Gastrocnemius medialis (tissue), 4 donors: Measurements from ENCODE around the gene HYAL1. TPM values are rescaled to one million over a fixed set of nuclear protein-coding genes. Genes with fewer than 3 reads are reported as not detected.

ENCODE experiments used
- ATAC-seq, 2 donors: fragments of 150-250 bp; one replicate each; pipeline ENCODE4 v1.9.1; 2016
- DNase-seq, 2 donors: peaks; one replicate each; pipeline ENCODE4 v3.0.0-alpha.2; 2019
- H3K27ac ChIP-seq, 4 donors: fragments of 200-600 bp; sonication (generic); 1 replicate in 1 of 4; 2 replicates in 3 of 4; pipeline ENCODE4 v1.5.1; 2016 to 2018; ENCODE audit warnings: mild to moderate bottlenecking in 2 of 4, moderate library complexity in 1 of 4
- H3K27me3 ChIP-seq, 3 donors: fragments of 200-600 bp; sonication (generic) in 2 of 3; 1 replicate in 1 of 3; 2 replicates in 2 of 3; pipeline versions ENCODE4 v1.5.1 to v1.6.0; 2016 to 2019; ENCODE audit warnings: mild to moderate bottlenecking in 1 of 3, moderate library complexity in 1 of 3
- H3K36me3 ChIP-seq, 2 donors: fragments of 200-600 bp; sonication (generic) in 1 of 2; one replicate each; pipeline ENCODE4 v1.5.1; 2017 to 2018
- H3K4me1 ChIP-seq, 2 donors: fragments of 200-600 bp; sonication (generic) in 1 of 2; one replicate each; pipeline ENCODE4 v1.5.1; 2016 to 2017; ENCODE audit warnings: mild to moderate bottlenecking in 2 of 2
- H3K4me3 ChIP-seq, 4 donors: fragments of 200-600 bp; sonication (generic) in 3 of 4; 1 replicate in 1 of 4; 2 replicates in 3 of 4; pipeline ENCODE4 v1.5.1; 2016 to 2019; ENCODE audit warnings: mild to moderate bottlenecking in 2 of 4
- H3K9me3 ChIP-seq, 3 donors: fragments of 200-600 bp; sonication (generic) in 2 of 3; 1 replicate in 1 of 3; 2 replicates in 2 of 3; pipeline ENCODE4 v1.5.1; 2016 to 2019
- CTCF ChIP-seq, 5 experiments: fragments of 450-650 bp in 3 of 5; fragments of 200-600 bp in 2 of 5; sonication (generic) in 2 of 5; IDR thresholded peaks in 4 of 5; conservative IDR thresholded peaks in 1 of 5; 1 replicate in 4 of 5; 2 replicates in 1 of 5; pipeline ENCODE4 v1.5.1; 2016 to 2019; ENCODE audit warnings: antibody characterized with exemption in 5 of 5, mild to moderate bottlenecking in 3 of 5, moderate library complexity in 3 of 5
- POLR2A ChIP-seq, 2 donors: fragments of 450-650 bp; IDR thresholded peaks; one replicate each; pipeline ENCODE4 v1.6.1; 2017; ENCODE audit warnings: antibody characterized with exemption in 2 of 2, mild to moderate bottlenecking in 2 of 2, moderate library complexity in 2 of 2
- in situ Hi-C, 4 donors: fragments of 200-750 bp; cut with MboI; loops; one replicate each; pipeline versions ENCODE4 v1.15.0 to v1.8.0; 2017; ENCODE audit warnings: low sequenced_read_pairs in 4 of 4
- intact Hi-C: fragments of 100-400 bp; cut with DNase I; formaldehyde crosslinking; loops from one replicate; pipeline ENCODE4 v1.15.1; 2023; ENCODE audit warnings: low total_unique reads
- total RNA-seq, 4 donors: library from RNA; depleted of rRNA; stranded (reverse); fragments of >200 nt; gene quantifications; one replicate each; pipeline versions ENCODE4 v1.1.0 to v1.2.3, GENCODE V29; 2016

Gene HYAL1
- total RNA-seq, 4 donors from 2014 or later, result 3.6 to 14.6 (median 9.1) TPM

- TF ChIP-seq POLR2A (IDR thresholded peaks at IDR 0.05), result no peak
- TF ChIP-seq CTCF (IDR thresholded peaks at IDR 0.05 in 4 of 5, conservative IDR thresholded peaks at IDR 0.05 in 1 of 5), result no peak
- no peaks in the 10 kb centered on the region for H3K27me3 ChIP-seq
- ATAC-seq (no peak), DNase-seq (no peak)
- intact Hi-C loops, result no loop called here
- H3K9me3 ChIP-seq, result no peaks in the 10 kb centered on the region
- H3K4me1 ChIP-seq, result peaks cover 28 to 35% of the 10 kb centered on the region in 2 donors
- H3K36me3 ChIP-seq, result peaks cover 0 to 22% of the 10 kb centered on the region in 2 donors
- H3K27ac ChIP-seq, result peak overlapping the region in 3 of 4 donors; percentile 97 to 98 (median 97)
- H3K4me3 ChIP-seq, result no peak overlapping the region
- in situ Hi-C loops, result loop anchor here in 1 of 4 donors (25.0 kb wide), 1 partner anchor 357 kb away; the partner anchor contains the start of genes MON1A and RBM6
Measured at GRCh38 chr3:50294089-50294488, 9.3 kb downstream of the HYAL1 start.

GRCh38 chr3:50293079-50293801 is 10.1 kb downstream of the HYAL1 start:
- Histone ChIP-seq H3K9me3 (no peaks in the 10 kb centered on the region), H3K27ac (peak overlapping the region; percentile 97 to 99 (median 98)), H3K4me3 (peak overlapping the region; percentile 60 to 96 (median 94)), H3K4me1 (peaks cover 22 to 28% of the 10 kb centered on the region in 2 donors), H3K27me3 (no peaks in the 10 kb centered on the region), H3K36me3 (peaks cover 0 to 30% of the 10 kb centered on the region in 2 donors)
- peak in 1 of 2 donors; percentile 49 for DNase-seq
- intact Hi-C loops, result no loop called here
- ATAC-seq, result peak in 1 of 2 donors; percentile 1
- in situ Hi-C loops, result loop anchor here in 1 of 4 donors (25.0 kb wide), 1 partner anchor 356 kb away; the partner anchor contains the start of genes MON1A and RBM6
- no peak for TF ChIP-seq CTCF (IDR thresholded peaks at IDR 0.05 in 4 of 5, conservative IDR thresholded peaks at IDR 0.05 in 1 of 5)
- TF ChIP-seq POLR2A (IDR thresholded peaks at IDR 0.05), result no peak

GRCh38 chr3:50292159-50293078 is 11.0 kb downstream of the HYAL1 start, which contains the start of gene IFRD2:
Gene IFRD2, minus strand, starts transcription at chr3:50292429. Its CDS starts 155 bp downstream, at chr3:50292274.
- H3K4me3 ChIP-seq, result peak within 1 kb of the TSS; percentile 81 to 96 (median 94)
- intact Hi-C loops, result no loop called here
- peaks cover 20 to 23% of the 10 kb centered on the region in 2 donors for H3K4me1 ChIP-seq
- ATAC-seq (peak; percentile 87), DNase-seq (peak; percentile 97 to 98)
- in situ Hi-C loops, result loop anchor here in 1 of 4 donors (25.0 kb wide), 1 partner anchor 355 kb away; the partner anchor contains the start of genes MON1A and RBM6
- no peak for TF ChIP-seq CTCF (IDR thresholded peaks at IDR 0.05 in 4 of 5, conservative IDR thresholded peaks at IDR 0.05 in 1 of 5)
- peak; percentile 82 to 87 for TF ChIP-seq POLR2A (IDR thresholded peaks at IDR 0.05)
- H3K36me3 ChIP-seq, result peaks cover 0 to 38% of the 10 kb centered on the region in 2 donors
- no peaks in the 10 kb centered on the region for H3K9me3 ChIP-seq
- no peaks in the 10 kb centered on the region for H3K27me3 ChIP-seq
- peak within 1 kb of the TSS; percentile 97 to 99 (median 98) for H3K27ac ChIP-seq

- Histone ChIP-seq H3K4me3 (no peak overlapping the region), H3K27ac (peak overlapping the region; percentile 97 to 99 (median 98))
Measured at GRCh38 chr3:50290161-50290641, 13.2 kb downstream of the HYAL1 start.

More at GRCh38 chr3:50290161-50290641, 13.2 kb downstream of the HYAL1 start:
- peaks cover 0 to 38% of the 10 kb centered on the region in 2 donors for H3K36me3 ChIP-seq
- in situ Hi-C loops (loop anchor here in 1 of 4 donors (25.0 kb wide), 1 partner anchor 353 kb away; the partner anchor contains the start of genes MON1A and RBM6), intact Hi-C loops (no loop called here)
- ATAC-seq (no peak), DNase-seq (no peak)
- no peaks in the 10 kb centered on the region for H3K9me3 ChIP-seq
- TF ChIP-seq CTCF (IDR thresholded peaks at IDR 0.05 in 4 of 5, conservative IDR thresholded peaks at IDR 0.05 in 1 of 5), result no peak
- TF ChIP-seq POLR2A (IDR thresholded peaks at IDR 0.05), result no peak
- peaks cover 20 to 23% of the 10 kb centered on the region in 2 donors for H3K4me1 ChIP-seq
- no peaks in the 10 kb centered on the region for H3K27me3 ChIP-seq
